Right lung (tissue), 5 donors: Measurements from ENCODE around the gene YAF2. TPM values are rescaled to one million over a fixed set of nuclear protein-coding genes. Genes with fewer than 3 reads are reported as not detected.

Experiments
- polyA plus RNA-seq, 5 donors: library from polyadenylated mRNA; unstranded; fragments of 120-200 nt; gene quantifications; one replicate each; pipeline versions ENCODE4 v1.2.1 to v1.2.3, GENCODE V29; 2013; ENCODE audit warnings: inconsistent platforms in 1 of 5, low replicate concordance in 1 of 5; ENCODE audit not compliant: insufficient read length in 5 of 5, insufficient read depth in 1 of 5

YAF2 gene
- polyA plus RNA-seq, 5 donors = 17.8 to 26.3 (median 19.0) TPM

Other genes starting within 250 kb of the YAF2 start
- 10 to 100 TPM; 14.7 to 25.9 (median 24.2) TPM for gene GXYLT1, start 93.4 kb downstream of the YAF2 start, polyA plus RNA-seq
- 10 to 100 TPM; 74.5 to 98.1 (median 82.0) TPM for gene ZCRB1, start 87.8 kb upstream of the YAF2 start, polyA plus RNA-seq
- 10 to 100 TPM; 58.3 to 81.3 (median 71.2) TPM for gene PPHLN1, start 87.9 kb upstream of the YAF2 start, polyA plus RNA-seq